GM23338 (cell line): Measurements from ENCODE around the gene MED13L. TPM values are rescaled to one million over a fixed set of nuclear protein-coding genes. Genes with fewer than 3 reads are reported as not detected.
A peak's percentile ranks its signal among the peaks of the same experiment; 100 is the strongest.

Experiments
- ATAC-seq: fragments of 200-7000 bp; cut with Tn5 transposase; 3 replicates; pipeline ENCODE4 v1.9.1; 2020
- DNase-seq: peaks from one replicate; pipeline ENCODE4 v3.0.0-alpha.2; 2015; ENCODE audit warnings: low spot score
- H2AFZ ChIP-seq: fragments of 200-600 bp; sonication (generic); 2 replicates; pipeline ENCODE4 v1.8.0; 2016; ENCODE audit warnings: antibody characterized with exemption, mild to moderate bottlenecking, moderate library complexity
- H3F3A ChIP-seq: fragments of 200-600 bp; sonication (generic); replicated peaks from 2 replicates; pipeline ENCODE4 v1.8.0; 2017; ENCODE audit warnings: antibody characterized with exemption, mixed run types, low read depth
- H3K27ac ChIP-seq: fragments of 200-600 bp; sonication (generic); 2 replicates; pipeline ENCODE4 v1.6.1; 2016; ENCODE audit warnings: low read depth
- H3K27me3 ChIP-seq: fragments of 200-600 bp; sonication (generic); 2 replicates; pipeline ENCODE4 v1.8.0; 2016; ENCODE audit warnings: mild to moderate bottlenecking, mixed run types, moderate library complexity; ENCODE audit not compliant: insufficient read depth
- H3K36me3 ChIP-seq: fragments of 200-600 bp; sonication (generic); 2 replicates; pipeline ENCODE4 v1.8.0; 2016; ENCODE audit warnings: mild to moderate bottlenecking; ENCODE audit not compliant: insufficient read depth
- H3K4me1 ChIP-seq: fragments of 200-600 bp; sonication (generic); 2 replicates; pipeline ENCODE4 v1.8.0; 2016; ENCODE audit warnings: mild to moderate bottlenecking, moderate library complexity; ENCODE audit not compliant: insufficient read depth
- H3K4me2 ChIP-seq: fragments of 200-600 bp; sonication (generic); 2 replicates; pipeline ENCODE4 v1.7.1; 2017; ENCODE audit warnings: mixed run types
- H3K4me3 ChIP-seq: fragments of 200-600 bp; sonication (generic); 2 replicates; pipeline ENCODE4 v1.6.1; 2016; ENCODE audit warnings: mixed run types
- H3K79me2 ChIP-seq: fragments of 200-600 bp; sonication (generic); replicated peaks from 2 replicates; pipeline ENCODE4 v1.8.0; 2017; ENCODE audit warnings: mild to moderate bottlenecking; ENCODE audit not compliant: insufficient read depth
- H3K9me2 ChIP-seq: fragments of 200-600 bp; sonication (generic); 2 replicates; pipeline ENCODE4 v1.8.0; 2017; ENCODE audit not compliant: insufficient read depth
- H4K20me1 ChIP-seq: fragments of 200-600 bp; sonication (generic); replicated peaks from 2 replicates; pipeline ENCODE4 v1.8.0; 2017; ENCODE audit warnings: mild to moderate bottlenecking; ENCODE audit not compliant: insufficient read depth
- H3K27ac Mint-ChIP-seq: 2 replicates; pipeline ENCODE4 v1.8.0; 2020; ENCODE audit warnings: inconsistent platforms, mild to moderate bottlenecking, moderate library complexity, mixed read lengths
- H3K27me3 Mint-ChIP-seq: 3 replicates; pipeline ENCODE4 v1.8.0; 2022; ENCODE audit warnings: low read depth, mild to moderate bottlenecking, moderate library complexity, mixed read lengths, inconsistent platforms; ENCODE audit not compliant: insufficient read depth, poor library complexity
- H3K36me3 Mint-ChIP-seq: 3 replicates; pipeline ENCODE4 v1.8.0; 2021; ENCODE audit warnings: low read depth, mild to moderate bottlenecking, inconsistent platforms, moderate library complexity, mixed read lengths
- H3K4me1 Mint-ChIP-seq: 3 replicates; pipeline ENCODE4 v1.8.0; 2020; ENCODE audit warnings: mild to moderate bottlenecking, inconsistent platforms, mixed read lengths
- H3K4me3 Mint-ChIP-seq: 3 replicates; pipeline ENCODE4 v1.8.0; 2021; ENCODE audit warnings: moderate library complexity, mild to moderate bottlenecking, inconsistent platforms, mixed read lengths
- H3K9me3 Mint-ChIP-seq: 3 replicates; pipeline ENCODE4 v1.8.0; 2020; ENCODE audit warnings: moderate library complexity, mild to moderate bottlenecking, inconsistent platforms, mixed read lengths
- CREB1 ChIP-seq: fragments of 250-450 bp; sonication (Bioruptor Pico); IDR thresholded peaks from 2 replicates; pipeline ENCODE4 v1.5.0; 2020; ENCODE audit warnings: low read depth, mild to moderate bottlenecking, moderate library complexity
- CTCF ChIP-seq, 2 experiments: fragments of 200-600 bp in 1 of 2; sonication (generic) in 1 of 2; conservative IDR thresholded peaks; 2 replicates each; pipeline versions ENCODE4 v1.5.1 to v1.6.1; 2016 to 2017; ENCODE audit warnings: antibody characterized with exemption in 2 of 2, low read depth in 2 of 2, mild to moderate bottlenecking in 2 of 2, moderate library complexity in 1 of 2
- ETS1 ChIP-seq: IDR thresholded peaks from 2 replicates; pipeline ENCODE4 v1.6.1; 2016; ENCODE audit warnings: antibody characterized with exemption
- EZH2 ChIP-seq: fragments of 200-600 bp; sonication (generic); IDR thresholded peaks from one replicate; pipeline ENCODE4 v1.8.0; 2017; ENCODE audit warnings: antibody characterized with exemption, mild to moderate bottlenecking, low read depth; ENCODE audit not compliant: unreplicated experiment
- EZH2phosphoT487 ChIP-seq: fragments of 200-600 bp; sonication (generic); IDR thresholded peaks from one replicate; pipeline ENCODE4 v1.8.1; 2018; ENCODE audit warnings: antibody characterized with exemption; ENCODE audit not compliant: unreplicated experiment
- JUNB ChIP-seq: IDR thresholded peaks from one replicate; pipeline ENCODE4 v1.6.1; 2016; ENCODE audit warnings: antibody characterized with exemption; ENCODE audit not compliant: unreplicated experiment
- NANOG ChIP-seq: IDR thresholded peaks from 2 replicates; pipeline ENCODE4 v1.6.1; 2016; ENCODE audit warnings: antibody characterized with exemption, borderline replicate concordance
- POLR2AphosphoS5 ChIP-seq: IDR thresholded peaks from 2 replicates; pipeline ENCODE4 v1.6.1; 2016; ENCODE audit warnings: antibody characterized with exemption, low read depth
- STAT1 ChIP-seq: IDR thresholded peaks from one replicate; pipeline ENCODE4 v1.6.1; 2016; ENCODE audit warnings: antibody characterized with exemption; ENCODE audit not compliant: unreplicated experiment
- ZNF114 ChIP-seq: fragments of 250-450 bp; sonication (Bioruptor Pico); IDR thresholded peaks from 2 replicates; pipeline ENCODE4 v1.5.0; 2020; ENCODE audit warnings: mild to moderate bottlenecking, moderate library complexity
- ZNF331 ChIP-seq: fragments of 250-450 bp; sonication (Bioruptor Pico); IDR thresholded peaks from 2 replicates; pipeline ENCODE4 v1.5.0; 2020; ENCODE audit warnings: low read depth, mild to moderate bottlenecking, moderate library complexity
- polyA plus RNA-seq: library from polyadenylated mRNA; unstranded; fragments of >200 nt; fragmentation: Nextera tagmentation; extraction: Ambion mirVana; gene quantifications from 2 replicates; pipeline ENCODE4 v1.2.1, GENCODE V29; 2016
- total RNA-seq: library from RNA; depleted of rRNA; stranded (reverse); fragments of >200 nt; shearing (Covaris generic); gene quantifications from 2 replicates; pipeline ENCODE4 v1.2.3, GENCODE V29; 2014
- TF ChIP-seq, protein P1 (sequence below): fragments of 250-450 bp; sonication (Bioruptor Pico); IDR thresholded peaks from 2 replicates; pipeline ENCODE4 v1.5.0; 2020; ENCODE audit warnings: mild to moderate bottlenecking, moderate library complexity
- TF ChIP-seq, protein P2 (sequence below): IDR thresholded peaks from one replicate; pipeline ENCODE4 v1.6.1; 2018; ENCODE audit warnings: antibody characterized with exemption; ENCODE audit not compliant: unreplicated experiment

Gene MED13L
- total and polyA plus RNA-seq, 2 experiments from 2014 or later = 20.9 to 73.6 TPM

- TF ChIP-seq, protein P1, sequence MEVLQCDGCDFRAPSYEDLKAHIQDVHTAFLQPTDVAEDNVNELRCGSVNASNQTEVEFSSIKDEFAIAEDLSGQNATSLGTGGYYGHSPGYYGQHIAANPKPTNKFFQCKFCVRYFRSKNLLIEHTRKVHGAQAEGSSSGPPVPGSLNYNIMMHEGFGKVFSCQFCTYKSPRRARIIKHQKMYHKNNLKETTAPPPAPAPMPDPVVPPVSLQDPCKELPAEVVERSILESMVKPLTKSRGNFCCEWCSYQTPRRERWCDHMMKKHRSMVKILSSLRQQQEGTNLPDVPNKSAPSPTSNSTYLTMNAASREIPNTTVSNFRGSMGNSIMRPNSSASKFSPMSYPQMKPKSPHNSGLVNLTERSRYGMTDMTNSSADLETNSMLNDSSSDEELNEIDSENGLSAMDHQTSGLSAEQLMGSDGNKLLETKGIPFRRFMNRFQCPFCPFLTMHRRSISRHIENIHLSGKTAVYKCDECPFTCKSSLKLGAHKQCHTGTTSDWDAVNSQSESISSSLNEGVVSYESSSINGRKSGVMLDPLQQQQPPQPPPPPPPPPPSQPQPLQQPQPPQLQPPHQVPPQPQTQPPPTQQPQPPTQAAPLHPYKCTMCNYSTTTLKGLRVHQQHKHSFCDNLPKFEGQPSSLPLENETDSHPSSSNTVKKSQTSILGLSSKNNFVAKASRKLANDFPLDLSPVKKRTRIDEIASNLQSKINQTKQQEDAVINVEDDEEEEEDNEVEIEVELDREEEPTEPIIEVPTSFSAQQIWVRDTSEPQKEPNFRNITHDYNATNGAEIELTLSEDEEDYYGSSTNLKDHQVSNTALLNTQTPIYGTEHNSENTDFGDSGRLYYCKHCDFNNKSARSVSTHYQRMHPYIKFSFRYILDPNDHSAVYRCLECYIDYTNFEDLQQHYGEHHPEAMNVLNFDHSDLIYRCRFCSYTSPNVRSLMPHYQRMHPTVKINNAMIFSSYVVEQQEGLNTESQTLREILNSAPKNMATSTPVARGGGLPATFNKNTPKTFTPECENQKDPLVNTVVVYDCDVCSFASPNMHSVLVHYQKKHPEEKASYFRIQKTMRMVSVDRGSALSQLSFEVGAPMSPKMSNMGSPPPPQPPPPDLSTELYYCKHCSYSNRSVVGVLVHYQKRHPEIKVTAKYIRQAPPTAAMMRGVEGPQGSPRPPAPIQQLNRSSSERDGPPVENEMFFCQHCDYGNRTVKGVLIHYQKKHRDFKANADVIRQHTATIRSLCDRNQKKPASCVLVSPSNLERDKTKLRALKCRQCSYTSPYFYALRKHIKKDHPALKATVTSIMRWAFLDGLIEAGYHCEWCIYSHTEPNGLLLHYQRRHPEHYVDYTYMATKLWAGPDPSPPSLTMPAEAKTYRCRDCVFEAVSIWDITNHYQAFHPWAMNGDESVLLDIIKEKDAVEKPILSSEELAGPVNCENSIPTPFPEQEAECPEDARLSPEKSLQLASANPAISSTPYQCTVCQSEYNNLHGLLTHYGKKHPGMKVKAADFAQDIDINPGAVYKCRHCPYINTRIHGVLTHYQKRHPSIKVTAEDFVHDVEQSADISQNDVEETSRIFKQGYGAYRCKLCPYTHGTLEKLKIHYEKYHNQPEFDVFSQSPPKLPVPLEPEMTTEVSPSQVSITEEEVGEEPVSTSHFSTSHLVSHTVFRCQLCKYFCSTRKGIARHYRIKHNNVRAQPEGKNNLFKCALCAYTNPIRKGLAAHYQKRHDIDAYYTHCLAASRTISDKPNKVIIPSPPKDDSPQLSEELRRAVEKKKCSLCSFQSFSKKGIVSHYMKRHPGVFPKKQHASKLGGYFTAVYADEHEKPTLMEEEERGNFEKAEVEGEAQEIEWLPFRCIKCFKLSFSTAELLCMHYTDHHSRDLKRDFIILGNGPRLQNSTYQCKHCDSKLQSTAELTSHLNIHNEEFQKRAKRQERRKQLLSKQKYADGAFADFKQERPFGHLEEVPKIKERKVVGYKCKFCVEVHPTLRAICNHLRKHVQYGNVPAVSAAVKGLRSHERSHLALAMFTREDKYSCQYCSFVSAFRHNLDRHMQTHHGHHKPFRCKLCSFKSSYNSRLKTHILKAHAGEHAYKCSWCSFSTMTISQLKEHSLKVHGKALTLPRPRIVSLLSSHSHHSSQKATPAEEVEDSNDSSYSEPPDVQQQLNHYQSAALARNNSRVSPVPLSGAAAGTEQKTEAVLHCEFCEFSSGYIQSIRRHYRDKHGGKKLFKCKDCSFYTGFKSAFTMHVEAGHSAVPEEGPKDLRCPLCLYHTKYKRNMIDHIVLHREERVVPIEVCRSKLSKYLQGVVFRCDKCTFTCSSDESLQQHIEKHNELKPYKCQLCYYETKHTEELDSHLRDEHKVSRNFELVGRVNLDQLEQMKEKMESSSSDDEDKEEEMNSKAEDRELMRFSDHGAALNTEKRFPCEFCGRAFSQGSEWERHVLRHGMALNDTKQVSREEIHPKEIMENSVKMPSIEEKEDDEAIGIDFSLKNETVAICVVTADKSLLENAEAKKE (CRISPR knock-in tag) = no peak
- TF ChIP-seq ETS1 = no peak
- TF ChIP-seq STAT1 = no peak
- no peak for TF ChIP-seq NANOG
- TF ChIP-seq EZH2 = no peak
- TF ChIP-seq ZNF331 = no peak
Measured at GRCh38 chr12:116127859-116128258, 149.6 kb downstream of the MED13L start (continued).

DNA sequence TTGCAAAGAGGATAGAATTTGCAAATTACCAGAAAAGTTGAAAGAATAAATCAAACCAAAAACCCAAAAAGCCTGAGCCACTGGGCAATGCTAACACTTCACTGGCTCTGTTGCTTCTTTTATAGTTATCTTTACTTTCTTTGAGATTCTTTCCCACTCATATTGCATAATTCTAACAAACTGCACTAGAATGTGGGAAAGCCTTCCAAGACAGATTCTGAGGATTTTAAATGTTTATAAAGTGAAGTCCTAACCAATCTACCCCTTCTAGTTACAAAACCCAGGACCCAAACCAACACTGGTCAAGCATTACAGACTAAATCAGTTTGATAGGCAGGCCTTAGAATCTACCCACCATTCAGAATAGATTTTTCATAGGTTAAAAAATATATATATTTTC is 150.9 kb downstream of the MED13L start:
- no peak overlapping the region for H3K4me2 ChIP-seq
- peaks cover 8% of the 10 kb centered on the region for H4K20me1 ChIP-seq

More for the DNA sequence above, 150.9 kb downstream of the MED13L start:
- Mint-ChIP-seq H3K4me1 (peaks cover 59% of the 10 kb centered on the region), H3K9me3 (no peaks in the 10 kb centered on the region), H3K4me3 (no peak overlapping the region), H3K27ac (peak overlapping the region; percentile 58; the same call in 1 of the 2 replicates), H3K27me3 (no peaks in the 10 kb centered on the region), H3K36me3 (no peaks in the 10 kb centered on the region)
- no peak for TF ChIP-seq EZH2phosphoT487
- TF ChIP-seq CREB1 (CRISPR knock-in tag) = no peak
- TF ChIP-seq JUNB = no peak
- TF ChIP-seq, protein P2, sequence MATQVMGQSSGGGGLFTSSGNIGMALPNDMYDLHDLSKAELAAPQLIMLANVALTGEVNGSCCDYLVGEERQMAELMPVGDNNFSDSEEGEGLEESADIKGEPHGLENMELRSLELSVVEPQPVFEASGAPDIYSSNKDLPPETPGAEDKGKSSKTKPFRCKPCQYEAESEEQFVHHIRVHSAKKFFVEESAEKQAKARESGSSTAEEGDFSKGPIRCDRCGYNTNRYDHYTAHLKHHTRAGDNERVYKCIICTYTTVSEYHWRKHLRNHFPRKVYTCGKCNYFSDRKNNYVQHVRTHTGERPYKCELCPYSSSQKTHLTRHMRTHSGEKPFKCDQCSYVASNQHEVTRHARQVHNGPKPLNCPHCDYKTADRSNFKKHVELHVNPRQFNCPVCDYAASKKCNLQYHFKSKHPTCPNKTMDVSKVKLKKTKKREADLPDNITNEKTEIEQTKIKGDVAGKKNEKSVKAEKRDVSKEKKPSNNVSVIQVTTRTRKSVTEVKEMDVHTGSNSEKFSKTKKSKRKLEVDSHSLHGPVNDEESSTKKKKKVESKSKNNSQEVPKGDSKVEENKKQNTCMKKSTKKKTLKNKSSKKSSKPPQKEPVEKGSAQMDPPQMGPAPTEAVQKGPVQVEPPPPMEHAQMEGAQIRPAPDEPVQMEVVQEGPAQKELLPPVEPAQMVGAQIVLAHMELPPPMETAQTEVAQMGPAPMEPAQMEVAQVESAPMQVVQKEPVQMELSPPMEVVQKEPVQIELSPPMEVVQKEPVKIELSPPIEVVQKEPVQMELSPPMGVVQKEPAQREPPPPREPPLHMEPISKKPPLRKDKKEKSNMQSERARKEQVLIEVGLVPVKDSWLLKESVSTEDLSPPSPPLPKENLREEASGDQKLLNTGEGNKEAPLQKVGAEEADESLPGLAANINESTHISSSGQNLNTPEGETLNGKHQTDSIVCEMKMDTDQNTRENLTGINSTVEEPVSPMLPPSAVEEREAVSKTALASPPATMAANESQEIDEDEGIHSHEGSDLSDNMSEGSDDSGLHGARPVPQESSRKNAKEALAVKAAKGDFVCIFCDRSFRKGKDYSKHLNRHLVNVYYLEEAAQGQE = no peak
- no peak for TF ChIP-seq ZNF331
- TF ChIP-seq POLR2AphosphoS5 = no peak
- TF ChIP-seq STAT1 = no peak
- no peak for TF ChIP-seq ZNF114 (CRISPR knock-in tag)
- TF ChIP-seq CTCF (conservative IDR thresholded peaks at IDR 0.05; ENCODE audit: low read depth in 2 of 2) = no peak
- Histone ChIP-seq H3K27ac (no peak overlapping the region), H3K9me2 (no peaks in the 10 kb centered on the region), H3K79me2 (peaks cover 95% of the 10 kb centered on the region), H3F3A (no peaks in the 10 kb centered on the region), H3K36me3 (no peaks in the 10 kb centered on the region), H3K4me3 (no peak overlapping the region), H3K27me3 (no peaks in the 10 kb centered on the region), H2AFZ (no peak overlapping the region), H3K4me1 (peaks cover 53% of the 10 kb centered on the region)
- DNase-seq = no peak
- ATAC-seq = no peak
